ENCODE results near the gene CYP4A22. TPM values are rescaled to one million over a fixed set of nuclear protein-coding genes. Genes with fewer than 3 reads are reported as not detected.
"Not testable (repeated sequence)": the region's sequence is repeated elsewhere in the genome, so short reads cannot be mapped to it uniquely, and the experiment has no call there.

The CYP4A22 gene
- total and polyA plus RNA-seq, 8 donors: not detected

GRCh38 chr1:47191940-47192457, 54.8 kb downstream of the CYP4A22 start:
- Histone ChIP-seq H3K9me3 (no peaks in the 10 kb centered on the region), H3K4me1 (peaks cover 23 to 52% (median 36%) of the 10 kb centered on the region in 4 donors), H3K36me3 (no peaks in the 10 kb centered on the region), H3K27ac (peak overlapping the region in 3 of 5 donors; percentile 84 to 89 (median 86)), H3K4me3 (no peak overlapping the region), H3K27me3 (peaks cover 0 to 4% (median 0%) of the 10 kb centered on the region in 3 donors)
- intact Hi-C loops (cut with DNase I; ENCODE audit: low total_unique reads): loop anchor here (10.0 kb wide), 1 partner anchor 533 kb away; no protein-coding TSS in a partner anchor
- no peak for DNase-seq
- WGBS, 5 donors: 70 to 79% (median 72%) methylated on average over 4 of the region's 4 CpGs
- TF ChIP-seq POLR2AphosphoS5 (IDR thresholded peaks at IDR 0.05) (no peak), CTCF (IDR thresholded peaks at IDR 0.05) (no peak), POLR2A (IDR thresholded peaks at IDR 0.05) (no peak), EP300 (IDR thresholded peaks at IDR 0.05) (no peak)

- Histone ChIP-seq H3K4me1 (peaks cover 23 to 44% (median 36%) of the 10 kb centered on the region in 4 donors), H3K27me3 (peaks cover 0 to 4% (median 0%) of the 10 kb centered on the region in 3 donors), H3K4me3 (no peak overlapping the region), H3K9me3 (no peaks in the 10 kb centered on the region), H3K36me3 (no peaks in the 10 kb centered on the region), H3K27ac (peak overlapping the region in 3 of 5 donors; percentile 84 to 89 (median 86))
- 8 to 12% (median 9%) methylated on average over 8 to 10 of the region's 10 CpGs for WGBS, 5 donors
- peak; percentile 83 to 91 for DNase-seq
- no peak for TF ChIP-seq POLR2A (IDR thresholded peaks at IDR 0.05)
- no peak for TF ChIP-seq EP300 (IDR thresholded peaks at IDR 0.05)
- no peak for TF ChIP-seq POLR2AphosphoS5 (IDR thresholded peaks at IDR 0.05)
- TF ChIP-seq CTCF (IDR thresholded peaks at IDR 0.05): peak in 5 of 7 experiments; percentile 86 to 94 (median 93)
- intact Hi-C loops (cut with DNase I; ENCODE audit: low total_unique reads): loop anchor here (10.0 kb wide), 1 partner anchor 532 kb away; no protein-coding TSS in a partner anchor
Observed at GRCh38 chr1:47192458-47193384, 55.5 kb downstream of the CYP4A22 start.

- not testable (repeated sequence) for H3K27ac ChIP-seq, H3K27me3 ChIP-seq, H3K9me3 ChIP-seq, H3K4me3 ChIP-seq, H3K36me3 ChIP-seq
- intact Hi-C loops (cut with DNase I; ENCODE audit: low total_unique reads): loop anchor here (10.0 kb wide), 1 partner anchor 531 kb away; no protein-coding TSS in a partner anchor
- peaks cover 23 to 37% (median 36%) of the 10 kb centered on the region in 4 donors for H3K4me1 ChIP-seq
- WGBS, 5 donors: 87 to 93% (median 88%) methylated on average over 10 of the region's 10 CpGs
- DNase-seq: peak in 1 of 2 donors; percentile 21
Observed at GRCh38 chr1:47193496-47193895, 56.3 kb downstream of the CYP4A22 start.

GRCh38 chr1:47194311-47194710, 57.1 kb downstream of the CYP4A22 start:
- peaks cover 0 to 15% (median 0%) of the 10 kb centered on the region in 3 donors for H3K27me3 ChIP-seq
- TF ChIP-seq EP300 (IDR thresholded peaks at IDR 0.05) (no peak), POLR2AphosphoS5 (IDR thresholded peaks at IDR 0.05) (no peak), CTCF (IDR thresholded peaks at IDR 0.05) (no peak), POLR2A (IDR thresholded peaks at IDR 0.05) (no peak)
- peaks cover 23 to 37% (median 35%) of the 10 kb centered on the region in 4 donors for H3K4me1 ChIP-seq
- intact Hi-C loops (cut with DNase I; ENCODE audit: low total_unique reads): loop anchor here (10.0 kb wide), 1 partner anchor 530 kb away; no protein-coding TSS in a partner anchor
- no peak for DNase-seq
- H3K9me3 ChIP-seq: no peaks in the 10 kb centered on the region
- H3K27ac ChIP-seq: no peak overlapping the region
- no peak overlapping the region for H3K4me3 ChIP-seq
- no peaks in the 10 kb centered on the region for H3K36me3 ChIP-seq

GRCh38 chr1:47195981-47196380, 58.7 kb downstream of the CYP4A22 start:
- H3K4me1 ChIP-seq: peaks cover 14 to 22% (median 20%) of the 10 kb centered on the region in 4 donors
- peaks cover 0 to 29% (median 7%) of the 10 kb centered on the region in 3 donors for H3K27me3 ChIP-seq
- not testable (repeated sequence) for H3K36me3 ChIP-seq, H3K4me3 ChIP-seq, DNase-seq, H3K9me3 ChIP-seq, H3K27ac ChIP-seq
- WGBS, 5 donors: 83 to 89% (median 86%) methylated on average over 9 of the region's 9 CpGs
- intact Hi-C loops (cut with DNase I; ENCODE audit: low total_unique reads): loop anchor here (10.0 kb wide), 1 partner anchor 529 kb away; no protein-coding TSS in a partner anchor
